Subcutaneous abdominal adipose tissue (tissue), 5 donors: ENCODE measurements around the gene NCEH1.
A peak's percentile ranks its signal among the peaks of the same experiment; 100 is the strongest.

Source experiments
- H3K27ac ChIP-seq: one replicate; pipeline ENCODE4 v1.7.0; 2013; ENCODE audit warnings: low read depth, mild to moderate bottlenecking, inconsistent platforms, low read length, moderate library complexity
- H3K27me3 ChIP-seq, 5 donors: one replicate each; pipeline ENCODE4 v1.7.0; 2013; ENCODE audit warnings: low read length in 5 of 5, inconsistent platforms in 1 of 5; ENCODE audit not compliant: control insufficient read depth in 5 of 5, insufficient read depth in 4 of 5
- H3K36me3 ChIP-seq, 5 donors: one replicate each; pipeline ENCODE4 v1.7.0; 2013; ENCODE audit warnings: low read length in 5 of 5; ENCODE audit not compliant: control insufficient read depth in 5 of 5, insufficient read depth in 5 of 5
- H3K4me1 ChIP-seq, 5 donors: one replicate each; pipeline ENCODE4 v1.7.0; 2013; ENCODE audit warnings: low read length in 5 of 5, mild to moderate bottlenecking in 3 of 5, moderate library complexity in 1 of 5; ENCODE audit not compliant: control insufficient read depth in 5 of 5, insufficient read depth in 5 of 5
- H3K4me3 ChIP-seq, 5 donors: one replicate each; pipeline ENCODE4 v1.7.0; 2013; ENCODE audit warnings: low read length in 5 of 5, low read depth in 1 of 5
- H3K9ac ChIP-seq, 5 donors: one replicate each; pipeline ENCODE4 v1.7.0; 2013; ENCODE audit warnings: low read length in 5 of 5, mild to moderate bottlenecking in 4 of 5, moderate library complexity in 3 of 5
- H3K9me3 ChIP-seq, 5 donors: one replicate each; pipeline ENCODE4 v1.7.0; 2013; ENCODE audit warnings: low read length in 5 of 5; ENCODE audit not compliant: control insufficient read depth in 5 of 5
- donor health status: healthy.
- donor health status: healthy.
- donor health status: healthy.
- donor health status: healthy.
- donor health status: healthy.

NCEH1 gene

GRCh38 chr3:172680684-172681083 is 30.2 kb downstream of the NCEH1 start:
- H3K4me1 ChIP-seq: peaks cover 0 to 2% (median 0%) of the 10 kb centered on the region in 5 donors
- no peak overlapping the region for H3K27ac ChIP-seq
- H3K9ac ChIP-seq: no peak overlapping the region
- no peaks in the 10 kb centered on the region for H3K27me3 ChIP-seq
- no peaks in the 10 kb centered on the region for H3K36me3 ChIP-seq
- no peak overlapping the region for H3K4me3 ChIP-seq
- no peaks in the 10 kb centered on the region for H3K9me3 ChIP-seq

GRCh38 chr3:172679599-172679998 is 31.3 kb downstream of the NCEH1 start:
- no peaks in the 10 kb centered on the region for H3K36me3 ChIP-seq
- H3K27me3 ChIP-seq: no peaks in the 10 kb centered on the region

GRCh38 chr3:172678068-172678467 is 32.8 kb downstream of the NCEH1 start:
- no peak overlapping the region for H3K27ac ChIP-seq
- no peaks in the 10 kb centered on the region for H3K9me3 ChIP-seq
- H3K9ac ChIP-seq: peak overlapping the region in 1 of 5 donors; percentile 1
- peaks cover 0 to 2% (median 0%) of the 10 kb centered on the region in 5 donors for H3K4me1 ChIP-seq
- H3K27me3 ChIP-seq: no peaks in the 10 kb centered on the region
- H3K4me3 ChIP-seq: no peak overlapping the region
- H3K36me3 ChIP-seq: no peaks in the 10 kb centered on the region

More at GRCh38 chr3:172679599-172679998, 31.3 kb downstream of the NCEH1 start:
- H3K27ac ChIP-seq: no peak overlapping the region
- no peak overlapping the region for H3K4me3 ChIP-seq
- no peaks in the 10 kb centered on the region for H3K9me3 ChIP-seq
- no peak overlapping the region for H3K9ac ChIP-seq
- H3K4me1 ChIP-seq: peaks cover 0 to 2% (median 0%) of the 10 kb centered on the region in 5 donors

- Histone ChIP-seq H3K9ac (no peak overlapping the region), H3K27me3 (no peaks in the 10 kb centered on the region), H3K9me3 (no peaks in the 10 kb centered on the region), H3K36me3 (no peaks in the 10 kb centered on the region), H3K4me3 (no peak overlapping the region), H3K27ac (no peak overlapping the region), H3K4me1 (peaks cover 0 to 2% (median 0%) of the 10 kb centered on the region in 5 donors)
These were observed 34.5 kb downstream of the NCEH1 start for GRCh38 chr3:172676196-172676922.

GRCh38 chr3:172675441-172676193 is 35.2 kb downstream of the NCEH1 start:
- no peak overlapping the region for H3K9ac ChIP-seq
- no peaks in the 10 kb centered on the region for H3K27me3 ChIP-seq
- no peak overlapping the region for H3K27ac ChIP-seq
- peaks cover 0 to 2% (median 0%) of the 10 kb centered on the region in 5 donors for H3K4me1 ChIP-seq
- no peaks in the 10 kb centered on the region for H3K9me3 ChIP-seq
- no peak overlapping the region for H3K4me3 ChIP-seq
- H3K36me3 ChIP-seq: no peaks in the 10 kb centered on the region

GRCh38 chr3:172673210-172673679 is 37.6 kb downstream of the NCEH1 start:
- no peaks in the 10 kb centered on the region for H3K9me3 ChIP-seq
- H3K4me3 ChIP-seq: no peak overlapping the region
- H3K4me1 ChIP-seq: peaks cover 0 to 2% (median 0%) of the 10 kb centered on the region in 5 donors
- H3K9ac ChIP-seq: no peak overlapping the region
- H3K36me3 ChIP-seq: no peaks in the 10 kb centered on the region
- no peak overlapping the region for H3K27ac ChIP-seq
- H3K27me3 ChIP-seq: no peaks in the 10 kb centered on the region

GRCh38 chr3:172669021-172669420 is 41.8 kb downstream of the NCEH1 start:
- Histone ChIP-seq H3K9me3 (no peaks in the 10 kb centered on the region), H3K27ac (no peak overlapping the region), H3K4me1 (peaks cover 0 to 5% (median 2%) of the 10 kb centered on the region in 5 donors), H3K36me3 (no peaks in the 10 kb centered on the region), H3K27me3 (no peaks in the 10 kb centered on the region), H3K4me3 (no peak overlapping the region), H3K9ac (no peak overlapping the region)

GRCh38 chr3:172666873-172667694 is 43.8 kb downstream of the NCEH1 start:
- Histone ChIP-seq H3K27me3 (no peaks in the 10 kb centered on the region), H3K9ac (no peak overlapping the region), H3K36me3 (no peaks in the 10 kb centered on the region), H3K4me3 (no peak overlapping the region), H3K27ac (no peak overlapping the region), H3K9me3 (no peaks in the 10 kb centered on the region), H3K4me1 (peaks cover 0 to 5% (median 2%) of the 10 kb centered on the region in 5 donors)

GRCh38 chr3:172666181-172666872 is 44.5 kb downstream of the NCEH1 start:
- no peaks in the 10 kb centered on the region for H3K36me3 ChIP-seq
- H3K27me3 ChIP-seq: no peaks in the 10 kb centered on the region
- no peak overlapping the region for H3K4me3 ChIP-seq
- no peaks in the 10 kb centered on the region for H3K9me3 ChIP-seq
- H3K4me1 ChIP-seq: peaks cover 0 to 5% (median 2%) of the 10 kb centered on the region in 5 donors
- no peak overlapping the region for H3K27ac ChIP-seq
- H3K9ac ChIP-seq: no peak overlapping the region
